ENCODE data around the gene PPHLN1.
A peak's percentile ranks its signal among the peaks of the same experiment; 100 is the strongest.

PPHLN1 gene

DNA sequence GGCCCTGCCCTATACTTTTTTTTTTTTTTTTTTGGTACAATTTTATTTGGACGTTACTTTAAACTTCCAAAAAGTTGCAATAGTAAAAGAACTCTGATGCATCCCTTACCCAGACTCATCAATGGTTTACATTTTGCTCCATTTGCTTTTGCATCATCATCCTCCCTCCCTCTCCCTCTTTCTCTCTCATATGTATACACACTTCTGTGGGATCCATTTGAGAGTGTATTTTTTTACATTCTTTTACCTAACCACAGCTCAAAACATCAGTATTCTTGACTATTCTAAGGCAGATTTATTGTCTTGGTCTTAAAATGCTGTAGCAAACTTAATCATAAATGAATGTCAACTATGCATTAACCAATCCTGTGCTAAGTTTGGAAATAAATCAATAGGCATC, 152.0 kb downstream of the PPHLN1 start:
- Histone ChIP-seq H4K8ac (ENCODE audit: low read depth, low read length) (no peak overlapping the region), H3K4me2 (ENCODE audit: low read length) (no peak overlapping the region), H3K79me2 (ENCODE audit: control insufficient read depth, insufficient read depth, low read length) (peaks cover 13% of the 10 kb centered on the region), H2BK120ac (ENCODE audit: low read depth, low read length) (no peak overlapping the region), H3K56ac (ENCODE audit: low read length) (no peak overlapping the region), H3K23ac (ENCODE audit: low read length) (no peak overlapping the region), H2BK5ac (ENCODE audit: low read length) (no peak overlapping the region), H3K4me3 (ENCODE audit: low read length) (no peak overlapping the region), H3K36me3 (ENCODE audit: control insufficient read depth, insufficient read depth, low read length) (no peaks in the 10 kb centered on the region), H2BK15ac (replicated peaks; ENCODE audit: low read depth) (no peak overlapping the region), H2AK5ac (ENCODE audit: low read length) (no peak overlapping the region), H3K27me3 (ENCODE audit: insufficient read depth, low read length, poor library complexity) (peaks cover 5% of the 10 kb centered on the region), H3K18ac (ENCODE audit: low read length) (no peak overlapping the region), H3K79me1 (ENCODE audit: low read length) (peaks cover 13% of the 10 kb centered on the region), H3K9ac (ENCODE audit: low read length) (no peak overlapping the region), H3K27ac (ENCODE audit: low read depth, low read length) (no peak overlapping the region), H4K5ac (ENCODE audit: low read length) (no peak overlapping the region), H3K4ac (ENCODE audit: low read depth, low read length) (no peak overlapping the region), H3K4me1 (ENCODE audit: control insufficient read depth, low read depth, low read length) (peaks cover 9% of the 10 kb centered on the region)
- no CpG with 5 or more reads among the region's 1 CpG for WGBS (ENCODE audit: extremely low coverage, insufficient coverage, low lambda C conversion rate)
- DNase-seq: no peak

DNA sequence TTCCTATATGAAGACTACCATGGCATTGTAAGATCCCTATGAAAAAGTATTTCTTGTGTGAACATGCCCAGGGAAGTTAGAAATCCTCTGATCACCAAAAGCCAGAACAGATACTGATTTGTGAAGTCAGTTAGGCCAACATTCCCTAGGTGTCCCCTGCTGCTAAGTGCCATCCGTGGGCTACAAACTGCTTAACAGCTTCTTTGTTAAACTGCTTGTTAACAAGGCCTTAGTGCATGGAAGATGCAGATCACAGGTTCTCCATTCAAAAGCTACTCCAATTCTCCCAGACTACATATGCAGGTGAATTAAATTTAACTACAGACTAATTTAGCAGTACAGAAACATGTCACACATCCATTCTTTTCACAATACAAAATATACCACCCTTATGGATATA, 155.4 kb downstream of the PPHLN1 start:
- H3K79me1 ChIP-seq (ENCODE audit: low read length): peaks cover 10% of the 10 kb centered on the region
- H3K4me2 ChIP-seq (ENCODE audit: low read length): no peak overlapping the region
- no peaks in the 10 kb centered on the region for H3K36me3 ChIP-seq (ENCODE audit: control insufficient read depth, insufficient read depth, low read length)
- H3K23ac ChIP-seq (ENCODE audit: low read length): no peak overlapping the region
- no peak overlapping the region for H4K5ac ChIP-seq (ENCODE audit: low read length)
- H2BK15ac ChIP-seq (replicated peaks; ENCODE audit: low read depth): no peak overlapping the region
- H3K18ac ChIP-seq (ENCODE audit: low read length): no peak overlapping the region
- no peak overlapping the region for H2AK5ac ChIP-seq (ENCODE audit: low read length)
- H2BK120ac ChIP-seq (ENCODE audit: low read depth, low read length): no peak overlapping the region
- DNase-seq: peak; percentile 72
- H2BK5ac ChIP-seq (ENCODE audit: low read length): no peak overlapping the region
- H3K27me3 ChIP-seq (ENCODE audit: insufficient read depth, low read length, poor library complexity): peaks cover 5% of the 10 kb centered on the region
- H3K79me2 ChIP-seq (ENCODE audit: control insufficient read depth, insufficient read depth, low read length): peaks cover 8% of the 10 kb centered on the region
- no peak overlapping the region for H3K56ac ChIP-seq (ENCODE audit: low read length)
- H3K9ac ChIP-seq (ENCODE audit: low read length): no peak overlapping the region
- no peak overlapping the region for H3K4ac ChIP-seq (ENCODE audit: low read depth, low read length)
- peaks cover 18% of the 10 kb centered on the region for H3K4me1 ChIP-seq (ENCODE audit: control insufficient read depth, low read depth, low read length)
- H3K27ac ChIP-seq (ENCODE audit: low read depth, low read length): no peak overlapping the region
- WGBS (ENCODE audit: extremely low coverage, insufficient coverage, low lambda C conversion rate): no CpG with 5 or more reads among the region's 1 CpG
- H4K8ac ChIP-seq (ENCODE audit: low read depth, low read length): no peak overlapping the region
- no peak overlapping the region for H3K4me3 ChIP-seq (ENCODE audit: low read length)

DNA sequence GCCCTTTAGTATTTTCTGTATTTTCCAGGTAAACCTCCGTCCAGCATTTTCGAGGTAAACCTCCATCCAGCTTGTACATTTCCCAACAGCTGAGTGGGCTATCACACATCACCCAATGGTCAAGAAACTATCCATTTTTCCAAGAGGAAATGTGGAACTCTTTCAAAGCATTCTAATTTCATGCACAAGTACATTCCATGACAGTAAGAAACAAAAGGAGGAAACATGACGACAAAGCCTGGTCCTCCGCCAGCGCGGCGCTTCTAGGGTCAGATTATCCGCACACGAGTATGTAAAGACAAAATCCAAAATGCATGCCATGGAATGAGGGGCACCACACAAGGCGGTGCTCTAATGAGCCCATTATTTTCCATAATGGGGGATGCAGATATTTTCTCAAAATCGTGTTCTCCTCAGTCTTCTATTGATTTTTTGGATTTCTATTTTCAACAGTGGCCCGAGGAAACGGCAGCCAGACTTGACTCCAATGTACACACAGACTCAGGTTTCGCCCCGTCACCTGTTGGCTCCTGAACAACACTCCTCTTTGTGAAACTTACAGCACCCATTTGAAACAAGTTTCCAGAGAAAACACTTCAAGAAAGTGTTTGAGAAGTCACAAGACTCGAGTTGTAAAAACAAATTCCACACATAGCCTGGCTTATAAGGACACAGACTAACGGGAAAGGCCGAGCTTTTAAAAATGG, 156.2 kb downstream of the PPHLN1 start:
- no peak overlapping the region for H2AK5ac ChIP-seq (ENCODE audit: low read length)
- H3K79me2 ChIP-seq (ENCODE audit: control insufficient read depth, insufficient read depth, low read length): peaks cover 8% of the 10 kb centered on the region
- H3K9ac ChIP-seq (ENCODE audit: low read length): peak overlapping the region; percentile 70
- peaks cover 10% of the 10 kb centered on the region for H3K79me1 ChIP-seq (ENCODE audit: low read length)
- no peak overlapping the region for H3K27ac ChIP-seq (ENCODE audit: low read depth, low read length)
- H2BK120ac ChIP-seq (ENCODE audit: low read depth, low read length): no peak overlapping the region
- H3K4me1 ChIP-seq (ENCODE audit: control insufficient read depth, low read depth, low read length): peaks cover 23% of the 10 kb centered on the region
- peak overlapping the region; percentile 77 for H3K56ac ChIP-seq (ENCODE audit: low read length)
- H3K4me3 ChIP-seq (ENCODE audit: low read length): peak overlapping the region; percentile 17
- no peak for DNase-seq
- peak overlapping the region; percentile 77 for H3K4me2 ChIP-seq (ENCODE audit: low read length)
- no peak overlapping the region for H2BK5ac ChIP-seq (ENCODE audit: low read length)
- H3K18ac ChIP-seq (ENCODE audit: low read length): no peak overlapping the region
- no peaks in the 10 kb centered on the region for H3K36me3 ChIP-seq (ENCODE audit: control insufficient read depth, insufficient read depth, low read length)
- peaks cover 7% of the 10 kb centered on the region for H3K27me3 ChIP-seq (ENCODE audit: insufficient read depth, low read length, poor library complexity)
- H4K5ac ChIP-seq (ENCODE audit: low read length): no peak overlapping the region
- no CpG with 5 or more reads among the region's 18 CpGs for WGBS (ENCODE audit: extremely low coverage, insufficient coverage, low lambda C conversion rate)
- no peak overlapping the region for H3K4ac ChIP-seq (ENCODE audit: low read depth, low read length)
- H2BK15ac ChIP-seq (replicated peaks; ENCODE audit: low read depth): no peak overlapping the region
- H3K23ac ChIP-seq (ENCODE audit: low read length): no peak overlapping the region
- no peak overlapping the region for H4K8ac ChIP-seq (ENCODE audit: low read depth, low read length)

DNA sequence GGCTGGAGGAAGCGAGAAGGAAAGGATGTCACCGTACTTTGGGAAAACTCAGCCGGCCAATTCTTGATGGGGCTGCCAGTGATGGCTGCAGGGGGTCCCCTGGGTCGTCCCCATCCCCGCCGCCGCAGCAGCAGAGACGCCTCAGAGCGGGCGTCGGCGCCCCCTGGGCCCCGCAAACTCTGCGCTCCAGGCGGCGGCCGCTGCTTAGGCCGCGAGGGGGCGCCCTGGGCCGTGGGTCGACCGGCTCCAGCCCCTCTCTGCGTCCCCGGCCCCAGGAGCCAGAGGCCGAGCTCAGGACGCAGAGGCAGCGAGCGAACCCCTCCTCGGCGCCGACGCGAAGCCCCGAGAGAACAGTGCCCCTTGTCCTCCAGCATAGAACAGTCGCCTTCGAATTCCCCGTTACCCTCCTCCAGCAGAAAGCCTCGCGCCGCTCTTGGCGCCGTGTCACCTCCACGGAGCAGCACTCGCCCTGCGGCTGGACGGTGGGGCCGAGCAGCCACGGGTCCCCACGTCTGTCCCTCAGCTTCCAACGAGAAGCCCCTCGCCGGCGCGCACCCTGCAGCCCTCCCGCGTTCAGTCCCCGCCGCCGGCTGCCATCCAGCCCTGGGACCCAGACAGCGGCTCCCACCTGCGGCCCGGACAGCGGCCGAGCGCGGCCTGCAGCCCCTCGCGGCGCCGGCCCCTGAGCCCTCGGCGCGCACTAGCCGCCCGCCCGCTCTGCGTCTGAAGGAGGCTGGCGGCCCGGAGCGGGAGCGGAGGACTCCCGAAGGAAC, 157.0 kb downstream of the PPHLN1 start:
- DNase-seq: peak; percentile 82
- Histone ChIP-seq H3K23ac (ENCODE audit: low read length) (no peak overlapping the region), H4K8ac (ENCODE audit: low read depth, low read length) (no peak overlapping the region), H3K4me3 (ENCODE audit: low read length) (peak overlapping the region; percentile 70), H2BK15ac (replicated peaks; ENCODE audit: low read depth) (no peak overlapping the region), H3K4ac (ENCODE audit: low read depth, low read length) (peak overlapping the region; percentile 0), H3K27me3 (ENCODE audit: insufficient read depth, low read length, poor library complexity) (peaks cover 10% of the 10 kb centered on the region), H3K79me2 (ENCODE audit: control insufficient read depth, insufficient read depth, low read length) (peaks cover 8% of the 10 kb centered on the region), H3K4me2 (ENCODE audit: low read length) (peak overlapping the region; percentile 96), H3K27ac (ENCODE audit: low read depth, low read length) (no peak overlapping the region), H4K5ac (ENCODE audit: low read length) (no peak overlapping the region), H3K4me1 (ENCODE audit: control insufficient read depth, low read depth, low read length) (peaks cover 23% of the 10 kb centered on the region), H2BK120ac (ENCODE audit: low read depth, low read length) (no peak overlapping the region), H3K56ac (ENCODE audit: low read length) (peak overlapping the region; percentile 95), H3K79me1 (ENCODE audit: low read length) (peaks cover 10% of the 10 kb centered on the region), H2BK5ac (ENCODE audit: low read length) (peak overlapping the region; percentile 65), H3K36me3 (ENCODE audit: control insufficient read depth, insufficient read depth, low read length) (no peaks in the 10 kb centered on the region), H2AK5ac (ENCODE audit: low read length) (no peak overlapping the region), H3K18ac (ENCODE audit: low read length) (peak overlapping the region; percentile 42), H3K9ac (ENCODE audit: low read length) (peak overlapping the region; percentile 82)
- WGBS (ENCODE audit: extremely low coverage, insufficient coverage, low lambda C conversion rate): no CpG with 5 or more reads among the region's 83 CpGs

DNA sequence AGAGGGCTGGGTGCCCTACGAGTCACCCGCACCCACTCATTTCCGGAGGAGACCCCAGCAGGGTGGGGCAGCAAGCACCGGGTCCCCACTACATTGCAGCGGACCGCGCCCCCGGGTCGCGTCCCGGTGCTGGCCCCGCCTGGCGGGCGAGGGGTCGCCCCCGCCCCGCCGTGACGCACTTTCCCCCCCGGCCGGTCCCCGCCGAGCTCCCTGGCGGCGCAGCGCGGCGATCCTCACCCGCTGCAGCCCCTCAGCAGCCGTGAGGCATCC, 157.5 kb downstream of the PPHLN1 start:
- H3K36me3 ChIP-seq (ENCODE audit: control insufficient read depth, insufficient read depth, low read length): no peaks in the 10 kb centered on the region
- H3K23ac ChIP-seq (ENCODE audit: low read length): no peak overlapping the region
- H3K4me2 ChIP-seq (ENCODE audit: low read length): peak overlapping the region; percentile 96
- H2BK15ac ChIP-seq (replicated peaks; ENCODE audit: low read depth): no peak overlapping the region
- H4K8ac ChIP-seq (ENCODE audit: low read depth, low read length): no peak overlapping the region
- no peak for DNase-seq
- H2AK5ac ChIP-seq (ENCODE audit: low read length): no peak overlapping the region
- H3K79me2 ChIP-seq (ENCODE audit: control insufficient read depth, insufficient read depth, low read length): peaks cover 8% of the 10 kb centered on the region
- peak overlapping the region; percentile 70 for H3K4me3 ChIP-seq (ENCODE audit: low read length)
- peak overlapping the region; percentile 42 for H3K18ac ChIP-seq (ENCODE audit: low read length)
- peaks cover 9% of the 10 kb centered on the region for H3K79me1 ChIP-seq (ENCODE audit: low read length)
- H3K9ac ChIP-seq (ENCODE audit: low read length): peak overlapping the region; percentile 82
- H3K4me1 ChIP-seq (ENCODE audit: control insufficient read depth, low read depth, low read length): peaks cover 23% of the 10 kb centered on the region
- H3K56ac ChIP-seq (ENCODE audit: low read length): peak overlapping the region; percentile 95
- peak overlapping the region; percentile 50 for H3K27ac ChIP-seq (ENCODE audit: low read depth, low read length)
- H4K5ac ChIP-seq (ENCODE audit: low read length): no peak overlapping the region
- H3K27me3 ChIP-seq (ENCODE audit: insufficient read depth, low read length, poor library complexity): peaks cover 11% of the 10 kb centered on the region
- no peak overlapping the region for H2BK120ac ChIP-seq (ENCODE audit: low read depth, low read length)
- no peak overlapping the region for H3K4ac ChIP-seq (ENCODE audit: low read depth, low read length)
- WGBS (ENCODE audit: extremely low coverage, insufficient coverage, low lambda C conversion rate): no CpG with 5 or more reads among the region's 30 CpGs
- no peak overlapping the region for H2BK5ac ChIP-seq (ENCODE audit: low read length)

Measured in mesendoderm (in vitro differentiated cells).